Measurements from ENCODE around the gene ANKDD1B. TPM values are rescaled to one million over a fixed set of nuclear protein-coding genes. Genes with fewer than 3 reads are reported as not detected.

ANKDD1B gene
- total and polyA plus RNA-seq, 2 of the 8 experiments (the other 6 are each of a cell fraction or from before 2014, with no cell fraction given), result 0.08 to 0.22 TPM

DNA sequence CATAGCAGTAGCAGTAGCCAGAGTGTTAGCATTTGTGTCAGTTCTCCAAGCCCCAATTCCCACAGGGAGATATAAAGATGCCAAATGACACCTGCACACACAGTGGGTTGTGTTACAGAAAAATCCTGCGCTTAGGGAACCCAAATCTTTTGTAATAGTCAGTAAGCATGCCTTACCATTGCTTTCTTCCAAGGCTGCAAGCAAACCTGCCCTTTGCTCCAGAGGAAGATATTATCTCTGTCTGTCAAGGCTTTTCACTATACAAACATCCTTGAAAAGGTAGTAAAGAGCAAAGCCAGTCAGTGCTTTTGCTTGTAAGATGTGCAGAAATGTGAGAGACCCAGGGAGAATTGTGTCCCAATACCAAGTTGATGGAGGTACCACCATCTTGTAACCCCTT, 2.9 kb downstream of the ANKDD1B start (continued):
- TF ChIP-seq, protein P1, sequence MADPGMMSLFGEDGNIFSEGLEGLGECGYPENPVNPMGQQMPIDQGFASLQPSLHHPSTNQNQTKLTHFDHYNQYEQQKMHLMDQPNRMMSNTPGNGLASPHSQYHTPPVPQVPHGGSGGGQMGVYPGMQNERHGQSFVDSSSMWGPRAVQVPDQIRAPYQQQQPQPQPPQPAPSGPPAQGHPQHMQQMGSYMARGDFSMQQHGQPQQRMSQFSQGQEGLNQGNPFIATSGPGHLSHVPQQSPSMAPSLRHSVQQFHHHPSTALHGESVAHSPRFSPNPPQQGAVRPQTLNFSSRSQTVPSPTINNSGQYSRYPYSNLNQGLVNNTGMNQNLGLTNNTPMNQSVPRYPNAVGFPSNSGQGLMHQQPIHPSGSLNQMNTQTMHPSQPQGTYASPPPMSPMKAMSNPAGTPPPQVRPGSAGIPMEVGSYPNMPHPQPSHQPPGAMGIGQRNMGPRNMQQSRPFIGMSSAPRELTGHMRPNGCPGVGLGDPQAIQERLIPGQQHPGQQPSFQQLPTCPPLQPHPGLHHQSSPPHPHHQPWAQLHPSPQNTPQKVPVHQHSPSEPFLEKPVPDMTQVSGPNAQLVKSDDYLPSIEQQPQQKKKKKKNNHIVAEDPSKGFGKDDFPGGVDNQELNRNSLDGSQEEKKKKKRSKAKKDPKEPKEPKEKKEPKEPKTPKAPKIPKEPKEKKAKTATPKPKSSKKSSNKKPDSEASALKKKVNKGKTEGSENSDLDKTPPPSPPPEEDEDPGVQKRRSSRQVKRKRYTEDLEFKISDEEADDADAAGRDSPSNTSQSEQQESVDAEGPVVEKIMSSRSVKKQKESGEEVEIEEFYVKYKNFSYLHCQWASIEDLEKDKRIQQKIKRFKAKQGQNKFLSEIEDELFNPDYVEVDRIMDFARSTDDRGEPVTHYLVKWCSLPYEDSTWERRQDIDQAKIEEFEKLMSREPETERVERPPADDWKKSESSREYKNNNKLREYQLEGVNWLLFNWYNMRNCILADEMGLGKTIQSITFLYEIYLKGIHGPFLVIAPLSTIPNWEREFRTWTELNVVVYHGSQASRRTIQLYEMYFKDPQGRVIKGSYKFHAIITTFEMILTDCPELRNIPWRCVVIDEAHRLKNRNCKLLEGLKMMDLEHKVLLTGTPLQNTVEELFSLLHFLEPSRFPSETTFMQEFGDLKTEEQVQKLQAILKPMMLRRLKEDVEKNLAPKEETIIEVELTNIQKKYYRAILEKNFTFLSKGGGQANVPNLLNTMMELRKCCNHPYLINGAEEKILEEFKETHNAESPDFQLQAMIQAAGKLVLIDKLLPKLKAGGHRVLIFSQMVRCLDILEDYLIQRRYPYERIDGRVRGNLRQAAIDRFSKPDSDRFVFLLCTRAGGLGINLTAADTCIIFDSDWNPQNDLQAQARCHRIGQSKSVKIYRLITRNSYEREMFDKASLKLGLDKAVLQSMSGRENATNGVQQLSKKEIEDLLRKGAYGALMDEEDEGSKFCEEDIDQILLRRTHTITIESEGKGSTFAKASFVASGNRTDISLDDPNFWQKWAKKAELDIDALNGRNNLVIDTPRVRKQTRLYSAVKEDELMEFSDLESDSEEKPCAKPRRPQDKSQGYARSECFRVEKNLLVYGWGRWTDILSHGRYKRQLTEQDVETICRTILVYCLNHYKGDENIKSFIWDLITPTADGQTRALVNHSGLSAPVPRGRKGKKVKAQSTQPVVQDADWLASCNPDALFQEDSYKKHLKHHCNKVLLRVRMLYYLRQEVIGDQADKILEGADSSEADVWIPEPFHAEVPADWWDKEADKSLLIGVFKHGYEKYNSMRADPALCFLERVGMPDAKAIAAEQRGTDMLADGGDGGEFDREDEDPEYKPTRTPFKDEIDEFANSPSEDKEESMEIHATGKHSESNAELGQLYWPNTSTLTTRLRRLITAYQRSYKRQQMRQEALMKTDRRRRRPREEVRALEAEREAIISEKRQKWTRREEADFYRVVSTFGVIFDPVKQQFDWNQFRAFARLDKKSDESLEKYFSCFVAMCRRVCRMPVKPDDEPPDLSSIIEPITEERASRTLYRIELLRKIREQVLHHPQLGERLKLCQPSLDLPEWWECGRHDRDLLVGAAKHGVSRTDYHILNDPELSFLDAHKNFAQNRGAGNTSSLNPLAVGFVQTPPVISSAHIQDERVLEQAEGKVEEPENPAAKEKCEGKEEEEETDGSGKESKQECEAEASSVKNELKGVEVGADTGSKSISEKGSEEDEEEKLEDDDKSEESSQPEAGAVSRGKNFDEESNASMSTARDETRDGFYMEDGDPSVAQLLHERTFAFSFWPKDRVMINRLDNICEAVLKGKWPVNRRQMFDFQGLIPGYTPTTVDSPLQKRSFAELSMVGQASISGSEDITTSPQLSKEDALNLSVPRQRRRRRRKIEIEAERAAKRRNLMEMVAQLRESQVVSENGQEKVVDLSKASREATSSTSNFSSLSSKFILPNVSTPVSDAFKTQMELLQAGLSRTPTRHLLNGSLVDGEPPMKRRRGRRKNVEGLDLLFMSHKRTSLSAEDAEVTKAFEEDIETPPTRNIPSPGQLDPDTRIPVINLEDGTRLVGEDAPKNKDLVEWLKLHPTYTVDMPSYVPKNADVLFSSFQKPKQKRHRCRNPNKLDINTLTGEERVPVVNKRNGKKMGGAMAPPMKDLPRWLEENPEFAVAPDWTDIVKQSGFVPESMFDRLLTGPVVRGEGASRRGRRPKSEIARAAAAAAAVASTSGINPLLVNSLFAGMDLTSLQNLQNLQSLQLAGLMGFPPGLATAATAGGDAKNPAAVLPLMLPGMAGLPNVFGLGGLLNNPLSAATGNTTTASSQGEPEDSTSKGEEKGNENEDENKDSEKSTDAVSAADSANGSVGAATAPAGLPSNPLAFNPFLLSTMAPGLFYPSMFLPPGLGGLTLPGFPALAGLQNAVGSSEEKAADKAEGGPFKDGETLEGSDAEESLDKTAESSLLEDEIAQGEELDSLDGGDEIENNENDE (IDR thresholded peaks at IDR 0.05; ENCODE audit: insufficient replicate concordance, low read length), result no peak
- TF ChIP-seq FOSL1 (IDR thresholded peaks at IDR 0.05; ENCODE audit: insufficient read depth, low read depth, low read length) (no peak), EZH2 (IDR thresholded peaks at IDR 0.05; ENCODE audit: low read depth, low read length, severe bottlenecking) (no peak), SUZ12 (IDR thresholded peaks at IDR 0.05; ENCODE audit: low read length) (no peak), POLR2A (IDR thresholded peaks at IDR 0.05; ENCODE audit: control extremely low read depth in 1 of 2, low read depth in 2 of 2, low read length in 2 of 2) (no peak)

Measured in H1 (cell line).